Measurements from ENCODE around the gene INPP5A.

- TF ChIP-seq CTCF (IDR thresholded peaks at IDR 0.05): no peak
- no peak for TF ChIP-seq EZH2 (IDR thresholded peaks at IDR 0.05)
Observed at GRCh38 chr10:132687893-132688579, 150.4 kb downstream of the INPP5A start.
